ENCODE measurements around the gene CXCL3. TPM values are rescaled to one million over a fixed set of nuclear protein-coding genes. Genes with fewer than 3 reads are reported as not detected.

Gene CXCL3
- total RNA-seq, 2 experiments from 2014 or later: not detected

- H3K4me1 ChIP-seq (ENCODE audit: insufficient read depth, low read length, poor library complexity, severe bottlenecking): no peaks in the 10 kb centered on the region
- TF ChIP-seq EZH2phosphoT487 (IDR thresholded peaks at IDR 0.05; ENCODE audit: borderline replicate concordance, low read depth, low read length): no peak
- TF ChIP-seq, protein P1, sequence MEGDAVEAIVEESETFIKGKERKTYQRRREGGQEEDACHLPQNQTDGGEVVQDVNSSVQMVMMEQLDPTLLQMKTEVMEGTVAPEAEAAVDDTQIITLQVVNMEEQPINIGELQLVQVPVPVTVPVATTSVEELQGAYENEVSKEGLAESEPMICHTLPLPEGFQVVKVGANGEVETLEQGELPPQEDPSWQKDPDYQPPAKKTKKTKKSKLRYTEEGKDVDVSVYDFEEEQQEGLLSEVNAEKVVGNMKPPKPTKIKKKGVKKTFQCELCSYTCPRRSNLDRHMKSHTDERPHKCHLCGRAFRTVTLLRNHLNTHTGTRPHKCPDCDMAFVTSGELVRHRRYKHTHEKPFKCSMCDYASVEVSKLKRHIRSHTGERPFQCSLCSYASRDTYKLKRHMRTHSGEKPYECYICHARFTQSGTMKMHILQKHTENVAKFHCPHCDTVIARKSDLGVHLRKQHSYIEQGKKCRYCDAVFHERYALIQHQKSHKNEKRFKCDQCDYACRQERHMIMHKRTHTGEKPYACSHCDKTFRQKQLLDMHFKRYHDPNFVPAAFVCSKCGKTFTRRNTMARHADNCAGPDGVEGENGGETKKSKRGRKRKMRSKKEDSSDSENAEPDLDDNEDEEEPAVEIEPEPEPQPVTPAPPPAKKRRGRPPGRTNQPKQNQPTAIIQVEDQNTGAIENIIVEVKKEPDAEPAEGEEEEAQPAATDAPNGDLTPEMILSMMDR (conservative IDR thresholded peaks at IDR 0.05; ENCODE audit: low read length): no peak
- no peaks in the 10 kb centered on the region for H3K36me3 ChIP-seq (ENCODE audit: insufficient read depth, low read length)
- H3K27ac ChIP-seq (ENCODE audit: low read depth, low read length, poor library complexity, severe bottlenecking): no peak overlapping the region
- H4K20me1 ChIP-seq (ENCODE audit: insufficient read depth, low read length): no peaks in the 10 kb centered on the region
- H3K4me3 ChIP-seq (ENCODE audit: low read depth, low read length, poor library complexity, severe bottlenecking): no peak overlapping the region
- H3K4me2 ChIP-seq (ENCODE audit: low read length): no peak overlapping the region
- no peaks in the 10 kb centered on the region for H3K9me2 ChIP-seq (ENCODE audit: insufficient read depth, low read length)
- ChIA-PET POLR2A (interaction anchor here (1.0 kb wide), 1 partner anchor 28 kb away, joined by 3 read pairs; no protein-coding TSS in a partner anchor), CTCF (ENCODE audit: unreplicated experiment) (no interaction called here)
- no TSS peak for BruUV-seq (replicated peaks)
- H2AFZ ChIP-seq (ENCODE audit: low read length): no peak overlapping the region
- no peaks in the 10 kb centered on the region for H3K9me3 ChIP-seq (ENCODE audit: low read length)
- H3K79me2 ChIP-seq (ENCODE audit: insufficient read depth, low read depth, low read length): no peaks in the 10 kb centered on the region
- intact Hi-C loops (cut with micrococcal nuclease; ENCODE audit: unreplicated experiment): no loop called here
- no peak for DNase-seq (ENCODE audit: low spot score)
Observed at GRCh38 chr4:74061430-74061829, 22.9 kb upstream of the CXCL3 start.

GRCh38 chr4:74059161-74059829 is 20.8 kb upstream of the CXCL3 start:
- DNase-seq (ENCODE audit: low spot score): no peak
- no peaks in the 10 kb centered on the region for H3K79me2 ChIP-seq (ENCODE audit: insufficient read depth, low read depth, low read length)
- intact Hi-C loops (cut with micrococcal nuclease; ENCODE audit: unreplicated experiment): no loop called here
- no peak overlapping the region for H2AFZ ChIP-seq (ENCODE audit: low read length)
- H3K4me1 ChIP-seq (ENCODE audit: insufficient read depth, low read length, poor library complexity, severe bottlenecking): no peaks in the 10 kb centered on the region
- H3K9me3 ChIP-seq (ENCODE audit: low read length): no peaks in the 10 kb centered on the region
- no peaks in the 10 kb centered on the region for H4K20me1 ChIP-seq (ENCODE audit: insufficient read depth, low read length)
- TF ChIP-seq EZH2phosphoT487 (IDR thresholded peaks at IDR 0.05; ENCODE audit: borderline replicate concordance, low read depth, low read length): no peak
- TF ChIP-seq, protein P1 (conservative IDR thresholded peaks at IDR 0.05; ENCODE audit: low read length): no peak
- ChIA-PET CTCF (ENCODE audit: unreplicated experiment) (no interaction called here), POLR2A (no interaction called here)
- H3K4me3 ChIP-seq (ENCODE audit: low read depth, low read length, poor library complexity, severe bottlenecking): no peak overlapping the region
- H3K4me2 ChIP-seq (ENCODE audit: low read length): no peak overlapping the region
- H3K36me3 ChIP-seq (ENCODE audit: insufficient read depth, low read length): no peaks in the 10 kb centered on the region
- H3K27ac ChIP-seq (ENCODE audit: low read depth, low read length, poor library complexity, severe bottlenecking): no peak overlapping the region
- BruUV-seq (replicated peaks): no TSS peak
- no peaks in the 10 kb centered on the region for H3K9me2 ChIP-seq (ENCODE audit: insufficient read depth, low read length)

DNA sequence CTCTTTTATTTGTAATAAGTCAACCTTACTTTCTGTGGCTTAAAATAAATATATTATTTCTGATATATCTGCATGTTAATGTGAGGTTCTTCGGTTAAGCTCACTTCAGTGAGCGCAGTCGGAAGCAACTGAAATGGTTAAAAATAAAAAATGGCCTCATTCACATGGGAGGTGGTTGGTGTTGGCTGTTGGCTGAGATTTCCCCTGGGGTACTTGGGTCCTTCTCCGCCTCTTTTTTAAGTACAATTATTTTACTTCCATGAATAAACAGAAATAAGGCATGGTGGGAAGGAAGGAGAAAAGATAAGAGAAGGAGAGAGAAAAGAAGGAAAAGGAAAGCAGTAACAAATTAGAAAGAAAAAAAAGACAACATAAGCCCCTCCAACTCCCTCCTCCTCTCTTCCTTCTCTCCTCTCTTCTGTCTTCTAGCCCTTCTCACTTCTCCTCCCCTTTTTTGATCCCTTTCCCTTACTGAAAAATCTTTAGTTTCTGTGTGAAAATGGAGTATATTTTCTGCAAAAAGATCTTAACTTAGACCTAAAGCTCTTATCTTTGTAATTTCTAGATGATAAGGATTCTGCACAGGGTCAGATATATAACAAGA is 19.7 kb upstream of the CXCL3 start:
- H3K79me2 ChIP-seq (ENCODE audit: insufficient read depth, low read depth, low read length): no peaks in the 10 kb centered on the region
- TF ChIP-seq, protein P1 (conservative IDR thresholded peaks at IDR 0.05; ENCODE audit: low read length): no peak
- TF ChIP-seq EZH2phosphoT487 (IDR thresholded peaks at IDR 0.05; ENCODE audit: borderline replicate concordance, low read depth, low read length): no peak
- no peak overlapping the region for H3K27ac ChIP-seq (ENCODE audit: low read depth, low read length, poor library complexity, severe bottlenecking)
- no peak for DNase-seq (ENCODE audit: low spot score)
- CTCF ChIA-PET (ENCODE audit: unreplicated experiment): no interaction called here
- H3K4me3 ChIP-seq (ENCODE audit: low read depth, low read length, poor library complexity, severe bottlenecking): no peak overlapping the region
- intact Hi-C loops (cut with micrococcal nuclease; ENCODE audit: unreplicated experiment): no loop called here
- H3K4me1 ChIP-seq (ENCODE audit: insufficient read depth, low read length, poor library complexity, severe bottlenecking): no peaks in the 10 kb centered on the region
- no peaks in the 10 kb centered on the region for H3K9me3 ChIP-seq (ENCODE audit: low read length)
- no peaks in the 10 kb centered on the region for H3K9me2 ChIP-seq (ENCODE audit: insufficient read depth, low read length)
- H2AFZ ChIP-seq (ENCODE audit: low read length): no peak overlapping the region
- H3K36me3 ChIP-seq (ENCODE audit: insufficient read depth, low read length): no peaks in the 10 kb centered on the region
- BruUV-seq (replicated peaks): no TSS peak
- POLR2A ChIA-PET: interaction anchor here (0.7 kb wide), 1 partner anchor 55 kb away, joined by 3 read pairs; no protein-coding TSS in a partner anchor
- H3K4me2 ChIP-seq (ENCODE audit: low read length): no peak overlapping the region
- no peaks in the 10 kb centered on the region for H4K20me1 ChIP-seq (ENCODE audit: insufficient read depth, low read length)
